Vein endothelial cell (primary cell): ENCODE measurements around the gene ADGRF5. TPM values are rescaled to one million over a fixed set of nuclear protein-coding genes. Genes with fewer than 3 reads are reported as not detected.

Experiments used
- total RNA-seq: library from RNA; depleted of rRNA; stranded (reverse); fragments of >200 nt; gene quantifications from 2 replicates; pipeline ENCODE4 v1.2.3, GENCODE V29; 2012

The ADGRF5 gene
- 80.0 and 246 TPM in 2 replicates for total RNA-seq

GRCh38 chr6:46921731-46922130 is at the start of gene ADGRF5:
ADGRF5 (minus strand) TSS chr6:46921938; CDS start chr6:46906762, 15,176 bp downstream.

Other genes starting within 250 kb of the ADGRF5 start
- gene TDRD6, start 234.1 kb downstream of the ADGRF5 start, total RNA-seq: under 0.01 TPM in 2 replicates
- under 0.01 and 0.19 TPM in 2 replicates for gene PLA2G7, start 186.6 kb downstream of the ADGRF5 start, total RNA-seq
- not detected in 2 replicates for gene ANKRD66, start 175.0 kb downstream of the ADGRF5 start, total RNA-seq
- gene MEP1A, start 128.5 kb downstream of the ADGRF5 start, total RNA-seq: not detected in 2 replicates
- 0.10 TPM in 1 of 2 replicates, not detected in the other for gene ADGRF1, start 120.4 kb upstream of the ADGRF5 start, total RNA-seq